SU-DHL-6 (cell line): ENCODE data around the gene PGBD5.

ENCODE experiments used
- CTCF ChIP-seq: fragments of 200-600 bp; sonication (generic); IDR thresholded peaks from one replicate; pipeline ENCODE4 v1.5.1; 2017; ENCODE audit warnings: antibody characterized with exemption, mild to moderate bottlenecking, low read length, moderate library complexity; ENCODE audit not compliant: insufficient read depth, poor library complexity, severe bottlenecking
- EZH2phosphoT487 ChIP-seq: fragments of 200-600 bp; sonication (generic), shearing (Covaris generic); conservative IDR thresholded peaks from 2 replicates; pipeline ENCODE4 v1.6.1; 2018; ENCODE audit warnings: mild to moderate bottlenecking, antibody characterized with exemption, low read length, moderate library complexity, mixed read lengths

GRCh38 chr1:230429067-230429735 lies 3.1 kb upstream of the PGBD5 start:
- no peak for TF ChIP-seq CTCF
- no peak for TF ChIP-seq EZH2phosphoT487
